ENCODE results near the gene EEF2KMT. TPM values are rescaled to one million over a fixed set of nuclear protein-coding genes. Genes with fewer than 3 reads are reported as not detected.

The EEF2KMT gene
- total RNA-seq, 1 donor from 2014 or later, result 2.8 TPM

- DNase-seq (ENCODE audit: low spot score in 2 of 2), result no peak
- TF ChIP-seq CTCF (IDR thresholded peaks at IDR 0.05), result no peak
- Histone ChIP-seq H3K9me3 (no peaks in the 10 kb centered on the region), H3K4me3 (no peak overlapping the region), H3K27ac (no peak overlapping the region), H3K4me1 (no peaks in the 10 kb centered on the region), H3K36me3 (no peaks in the 10 kb centered on the region), H3K27me3 (no peaks in the 10 kb centered on the region)
- intact Hi-C loops (cut with DNase I), result no loop called here
Observed at GRCh38 chr16:5042574-5043171, 54.9 kb downstream of the EEF2KMT start.

GRCh38 chr16:5041600-5042133 lies 55.9 kb downstream of the EEF2KMT start:
- Histone ChIP-seq H3K4me1 (no peaks in the 10 kb centered on the region), H3K9me3 (no peaks in the 10 kb centered on the region), H3K27ac (no peak overlapping the region), H3K36me3 (no peaks in the 10 kb centered on the region), H3K27me3 (no peaks in the 10 kb centered on the region), H3K4me3 (no peak overlapping the region)
- no peak for TF ChIP-seq CTCF (IDR thresholded peaks at IDR 0.05)
- no peak for DNase-seq (ENCODE audit: low spot score in 2 of 2)
- intact Hi-C loops (cut with DNase I), result no loop called here

- TF ChIP-seq CTCF (IDR thresholded peaks at IDR 0.05), result no peak
- no peak overlapping the region for H3K4me3 ChIP-seq
- no peaks in the 10 kb centered on the region for H3K4me1 ChIP-seq
- H3K27ac ChIP-seq, result no peak overlapping the region
- intact Hi-C loops (cut with DNase I), result no loop called here
- H3K27me3 ChIP-seq, result no peaks in the 10 kb centered on the region
- no peaks in the 10 kb centered on the region for H3K9me3 ChIP-seq
- no peaks in the 10 kb centered on the region for H3K36me3 ChIP-seq
- no peak for DNase-seq (ENCODE audit: low spot score in 2 of 2)
Observed at GRCh38 chr16:5040451-5040850, 57.1 kb downstream of the EEF2KMT start.

- no peaks in the 10 kb centered on the region for H3K9me3 ChIP-seq
- DNase-seq (ENCODE audit: low spot score in 2 of 2), result no peak
- no peak overlapping the region for H3K4me3 ChIP-seq
- H3K27ac ChIP-seq, result no peak overlapping the region
- intact Hi-C loops (cut with DNase I), result no loop called here
- no peak for TF ChIP-seq CTCF (IDR thresholded peaks at IDR 0.05)
- no peaks in the 10 kb centered on the region for H3K27me3 ChIP-seq
- H3K4me1 ChIP-seq, result peaks cover 11 to 14% of the 10 kb centered on the region in 2 donors
- H3K36me3 ChIP-seq, result no peaks in the 10 kb centered on the region
Observed at GRCh38 chr16:5036228-5037156, 61.1 kb downstream of the EEF2KMT start.

- intact Hi-C loops (cut with DNase I), result no loop called here
- no peaks in the 10 kb centered on the region for H3K27me3 ChIP-seq
- H3K27ac ChIP-seq, result no peak overlapping the region
- H3K4me3 ChIP-seq, result no peak overlapping the region
- DNase-seq (ENCODE audit: low spot score in 2 of 2), result no peak
- TF ChIP-seq CTCF (IDR thresholded peaks at IDR 0.05), result no peak
- H3K4me1 ChIP-seq, result peaks cover 11 to 14% of the 10 kb centered on the region in 2 donors
- H3K9me3 ChIP-seq, result no peaks in the 10 kb centered on the region
- H3K36me3 ChIP-seq, result no peaks in the 10 kb centered on the region
Observed at GRCh38 chr16:5035909-5036227, 61.7 kb downstream of the EEF2KMT start.

Other genes starting within 250 kb of the EEF2KMT start
- gene PPL, start 160.6 kb downstream of the EEF2KMT start, total RNA-seq, result 25.7 TPM
- 5.7 TPM for gene SEC14L5, start 139.5 kb downstream of the EEF2KMT start, total RNA-seq
- 23.0 TPM for gene NAGPA, start 63.9 kb downstream of the EEF2KMT start, total RNA-seq
- 4.6 TPM for gene C16orf89, start 31.8 kb downstream of the EEF2KMT start, total RNA-seq
- 27.2 TPM for gene ALG1, start 26.0 kb downstream of the EEF2KMT start, total RNA-seq